Measurements from ENCODE around the gene TMPRSS9. TPM values are rescaled to one million over a fixed set of nuclear protein-coding genes. Genes with fewer than 3 reads are reported as not detected.
"Not testable (repeated sequence)": the region's sequence is repeated elsewhere in the genome, so short reads cannot be mapped to it uniquely, and the experiment has no call there.

The TMPRSS9 gene
- total RNA-seq, 1 donor from 2014 or later = not detected

GRCh38 chr19:2462635-2463421 is 102.8 kb downstream of the TMPRSS9 start:
- Mint-ChIP-seq H3K27me3 (peaks cover 3% of the 10 kb centered on the region), H3K4me3 (ENCODE audit: low read depth) (peak overlapping the region; percentile 66), H3K4me1 (ENCODE audit: low read depth) (no peaks in the 10 kb centered on the region), H3K9me3 (ENCODE audit: low read depth) (no peaks in the 10 kb centered on the region), H3K27ac (peak overlapping the region; percentile 84), H3K36me3 (ENCODE audit: insufficient read depth) (no peaks in the 10 kb centered on the region)
- peak; percentile 70 for DNase-seq (ENCODE audit: low spot score, unreplicated experiment)
- TF ChIP-seq, protein P1, sequence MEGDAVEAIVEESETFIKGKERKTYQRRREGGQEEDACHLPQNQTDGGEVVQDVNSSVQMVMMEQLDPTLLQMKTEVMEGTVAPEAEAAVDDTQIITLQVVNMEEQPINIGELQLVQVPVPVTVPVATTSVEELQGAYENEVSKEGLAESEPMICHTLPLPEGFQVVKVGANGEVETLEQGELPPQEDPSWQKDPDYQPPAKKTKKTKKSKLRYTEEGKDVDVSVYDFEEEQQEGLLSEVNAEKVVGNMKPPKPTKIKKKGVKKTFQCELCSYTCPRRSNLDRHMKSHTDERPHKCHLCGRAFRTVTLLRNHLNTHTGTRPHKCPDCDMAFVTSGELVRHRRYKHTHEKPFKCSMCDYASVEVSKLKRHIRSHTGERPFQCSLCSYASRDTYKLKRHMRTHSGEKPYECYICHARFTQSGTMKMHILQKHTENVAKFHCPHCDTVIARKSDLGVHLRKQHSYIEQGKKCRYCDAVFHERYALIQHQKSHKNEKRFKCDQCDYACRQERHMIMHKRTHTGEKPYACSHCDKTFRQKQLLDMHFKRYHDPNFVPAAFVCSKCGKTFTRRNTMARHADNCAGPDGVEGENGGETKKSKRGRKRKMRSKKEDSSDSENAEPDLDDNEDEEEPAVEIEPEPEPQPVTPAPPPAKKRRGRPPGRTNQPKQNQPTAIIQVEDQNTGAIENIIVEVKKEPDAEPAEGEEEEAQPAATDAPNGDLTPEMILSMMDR (IDR thresholded peaks at IDR 0.05; ENCODE audit: unreplicated experiment) = no peak

DNA sequence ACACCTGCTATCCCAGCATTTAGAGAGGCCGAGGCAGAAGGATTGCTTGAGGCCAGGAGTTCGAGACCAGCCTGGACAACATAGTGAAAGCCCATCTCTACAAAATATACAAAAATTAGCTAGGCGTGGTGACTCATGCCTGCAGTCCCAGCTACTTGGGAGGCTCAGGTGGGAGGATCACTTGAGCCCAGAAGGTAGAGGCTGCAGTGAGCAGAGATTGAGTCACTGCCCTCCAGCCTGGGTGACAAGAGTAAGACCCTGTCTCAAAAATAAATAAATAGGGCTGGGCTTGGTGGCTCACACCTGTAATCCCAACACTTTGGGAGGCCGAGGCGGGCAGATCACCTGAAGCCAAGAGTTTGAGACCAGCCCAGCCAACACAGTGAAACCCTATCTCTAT is 103.6 kb downstream of the TMPRSS9 start:
- not testable (repeated sequence) for H3K27ac Mint-ChIP-seq; H3K4me3 Mint-ChIP-seq (ENCODE audit: low read depth); H3K4me1 Mint-ChIP-seq (ENCODE audit: low read depth); H3K9me3 Mint-ChIP-seq (ENCODE audit: low read depth); H3K36me3 Mint-ChIP-seq (ENCODE audit: insufficient read depth); H3K27me3 Mint-ChIP-seq; DNase-seq (ENCODE audit: low spot score, unreplicated experiment)

GRCh38 chr19:2464389-2464788 is 104.3 kb downstream of the TMPRSS9 start:
- TF ChIP-seq, protein P1 (IDR thresholded peaks at IDR 0.05; ENCODE audit: unreplicated experiment) = no peak
- Mint-ChIP-seq H3K27me3 (peaks cover 4% of the 10 kb centered on the region), H3K36me3 (ENCODE audit: insufficient read depth) (no peaks in the 10 kb centered on the region), H3K4me1 (ENCODE audit: low read depth) (no peaks in the 10 kb centered on the region), H3K9me3 (ENCODE audit: low read depth) (no peaks in the 10 kb centered on the region), H3K27ac (no peak overlapping the region), H3K4me3 (ENCODE audit: low read depth) (no peak overlapping the region)
- no peak for DNase-seq (ENCODE audit: low spot score, unreplicated experiment)

- DNase-seq (ENCODE audit: low spot score, unreplicated experiment) = no peak
- no peaks in the 10 kb centered on the region for H3K4me1 Mint-ChIP-seq (ENCODE audit: low read depth)
- TF ChIP-seq, protein P1 (IDR thresholded peaks at IDR 0.05; ENCODE audit: unreplicated experiment) = no peak
- H3K27ac Mint-ChIP-seq = no peak overlapping the region
- no peaks in the 10 kb centered on the region for H3K9me3 Mint-ChIP-seq (ENCODE audit: low read depth)
- H3K4me3 Mint-ChIP-seq (ENCODE audit: low read depth) = no peak overlapping the region
- no peaks in the 10 kb centered on the region for H3K36me3 Mint-ChIP-seq (ENCODE audit: insufficient read depth)
- peaks cover 6% of the 10 kb centered on the region for H3K27me3 Mint-ChIP-seq
These were observed 108.5 kb downstream of the TMPRSS9 start for GRCh38 chr19:2468596-2468995.

DNA sequence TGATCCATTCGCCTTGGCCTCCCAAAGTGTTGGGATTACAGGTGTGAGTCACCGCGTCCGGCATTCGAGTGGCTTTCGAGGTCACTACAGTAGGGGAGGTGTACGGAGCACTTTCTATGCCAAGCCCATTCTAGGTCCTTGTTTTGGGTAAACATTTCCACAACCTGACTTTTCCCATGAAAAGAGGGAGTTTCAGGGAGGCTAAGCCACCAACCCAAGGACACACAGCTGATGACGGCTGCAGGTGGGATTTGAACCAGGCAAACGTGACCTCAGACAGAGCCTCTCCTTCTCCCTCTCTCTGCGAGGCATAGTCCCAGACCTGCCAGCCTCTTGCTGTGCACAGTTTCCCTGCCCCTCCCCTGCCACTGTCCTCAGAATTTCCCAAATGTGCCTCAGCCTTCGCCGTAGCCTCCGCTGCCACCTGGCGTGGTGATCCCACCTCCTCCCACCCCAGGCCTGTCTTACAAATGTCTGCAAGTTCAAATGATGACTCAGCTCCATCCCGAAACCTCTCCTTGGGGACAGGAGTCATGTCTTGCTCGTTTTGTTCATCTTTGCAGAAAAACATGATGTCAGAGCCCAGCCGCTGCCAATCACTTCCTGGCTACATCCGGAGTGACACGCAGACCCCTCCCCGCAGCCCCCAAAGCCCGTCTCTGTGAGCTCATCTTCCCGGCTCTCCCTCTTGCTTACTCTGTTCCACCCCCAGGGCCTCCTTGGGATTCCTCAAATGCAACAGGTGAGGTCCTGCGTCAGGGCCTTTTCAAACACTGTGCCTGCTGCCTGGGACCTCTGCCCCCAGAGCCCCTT is 109.2 kb downstream of the TMPRSS9 start:
- no peaks in the 10 kb centered on the region for H3K4me1 Mint-ChIP-seq (ENCODE audit: low read depth)
- TF ChIP-seq, protein P1 (IDR thresholded peaks at IDR 0.05; ENCODE audit: unreplicated experiment) = no peak
- no peak overlapping the region for H3K4me3 Mint-ChIP-seq (ENCODE audit: low read depth)

DNA sequence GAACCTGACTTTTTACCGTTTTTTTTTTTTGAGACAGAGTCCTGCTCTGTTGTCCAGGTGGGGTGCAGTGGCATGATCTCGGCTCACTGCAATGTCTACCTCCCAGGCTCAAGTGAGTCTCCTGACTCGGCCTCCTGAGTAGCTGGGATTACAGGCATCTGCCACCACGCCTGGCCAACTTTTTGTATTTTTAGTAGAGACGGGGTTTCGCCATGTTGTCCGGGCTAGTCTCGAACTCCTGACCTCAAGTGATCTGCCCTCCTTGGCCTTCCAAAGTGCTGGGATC is 109.8 kb downstream of the TMPRSS9 start:
- H3K36me3 Mint-ChIP-seq (ENCODE audit: insufficient read depth); H3K9me3 Mint-ChIP-seq (ENCODE audit: low read depth); H3K4me1 Mint-ChIP-seq (ENCODE audit: low read depth); H3K27me3 Mint-ChIP-seq; DNase-seq (ENCODE audit: low spot score, unreplicated experiment); H3K4me3 Mint-ChIP-seq (ENCODE audit: low read depth): not testable (repeated sequence)
- H3K27ac Mint-ChIP-seq = peak overlapping the region; percentile 27

More for the DNA sequence above, 109.2 kb downstream of the TMPRSS9 start:
- no peak for DNase-seq (ENCODE audit: low spot score, unreplicated experiment)
- H3K36me3 Mint-ChIP-seq (ENCODE audit: insufficient read depth) = no peaks in the 10 kb centered on the region
- peak overlapping the region; percentile 27 for H3K27ac Mint-ChIP-seq
- no peaks in the 10 kb centered on the region for H3K9me3 Mint-ChIP-seq (ENCODE audit: low read depth)
- peaks cover 6% of the 10 kb centered on the region for H3K27me3 Mint-ChIP-seq
